IMR-90 (cell line): ENCODE measurements around the gene ZNF735. TPM values are rescaled to one million over a fixed set of nuclear protein-coding genes. Genes with fewer than 3 reads are reported as not detected.

ENCODE experiments used
- ATAC-seq: fragments of 200-7000 bp; cut with Tn5 transposase; 2 replicates; pipeline ENCODE4 v1.9.1; 2020; ENCODE audit warnings: low read depth, mild to moderate bottlenecking, moderate library complexity
- BruUV-seq: library from RNA; stranded (reverse); fragments of 400-500 nt; replicated peaks from 2 replicates; lab custom pipeline; 2021; lab: Mats Ljungman, UMichigan
- CTCF ChIA-PET: fragments of 300-600 bp; formaldehyde crosslinking; extraction: SDS; loops from one replicate; lab custom pipeline; 2021; ENCODE audit warnings: antibody characterized with exemption; lab: Yijun Ruan, JAX
- POLR2A ChIA-PET: fragments of 300-600 bp; sonication (Branson Sonifier 250); formaldehyde crosslinking; loops from one replicate; lab custom pipeline; 2022; ENCODE audit warnings: antibody characterized with exemption; ENCODE audit not compliant: unreplicated experiment; lab: Charles Lee
- DNase-seq: peaks from one replicate; pipeline ENCODE4 v3.0.0; 2013
- H2AFZ ChIP-seq: replicated peaks from 2 replicates; pipeline ENCODE3; 2013; ENCODE audit warnings: low read length, mild to moderate bottlenecking; ENCODE audit not compliant: poor library complexity
- H2AK5ac ChIP-seq: 2 replicates; pipeline ENCODE4 v1.6.1; 2013; ENCODE audit warnings: low read depth, low read length, inconsistent platforms
- H2AK9ac ChIP-seq: replicated peaks from 2 replicates; pipeline ENCODE3; 2013; ENCODE audit warnings: mild to moderate bottlenecking, low read depth, low read length, moderate library complexity; ENCODE audit not compliant: poor library complexity
- H2BK120ac ChIP-seq: 2 replicates; pipeline ENCODE4 v1.6.1; 2013; ENCODE audit warnings: low read depth, low read length, inconsistent platforms
- H2BK15ac ChIP-seq: 3 replicates; pipeline ENCODE4 v1.6.1; 2013; ENCODE audit warnings: low read depth, low read length, inconsistent platforms
- H2BK20ac ChIP-seq: 2 replicates; pipeline ENCODE4 v1.6.1; 2013; ENCODE audit warnings: low read depth, mild to moderate bottlenecking, inconsistent platforms, low read length, moderate library complexity
- H2BK5ac ChIP-seq: 2 replicates; pipeline ENCODE4 v1.6.1; 2013; ENCODE audit warnings: mild to moderate bottlenecking, low read depth, low read length, inconsistent platforms; ENCODE audit not compliant: poor library complexity, severe bottlenecking
- H3K14ac ChIP-seq: replicated peaks from 2 replicates; pipeline ENCODE4 v1.6.1; 2013; ENCODE audit warnings: low read depth, low read length, inconsistent platforms
- H3K18ac ChIP-seq: 2 replicates; pipeline ENCODE4 v1.6.1; 2013; ENCODE audit warnings: low read depth, low read length, control low read depth
- H3K23ac ChIP-seq: 2 replicates; pipeline ENCODE4 v1.6.1; 2013; ENCODE audit warnings: low read depth, low read length, inconsistent platforms
- H3K27ac ChIP-seq: 2 replicates; pipeline ENCODE4 v1.5.1; 2013; ENCODE audit warnings: mild to moderate bottlenecking, control low read depth, low read length; ENCODE audit not compliant: insufficient read depth
- H3K27me3 ChIP-seq: 2 replicates; pipeline ENCODE4 v1.6.1; 2013; ENCODE audit warnings: low read length; ENCODE audit not compliant: control insufficient read depth, insufficient read depth
- H3K36me3 ChIP-seq: 2 replicates; pipeline ENCODE4 v1.6.1; 2013; ENCODE audit warnings: low read length, mixed read lengths; ENCODE audit not compliant: control insufficient read depth, insufficient read depth
- H3K4ac ChIP-seq: 2 replicates; pipeline ENCODE4 v1.6.1; 2013; ENCODE audit warnings: low read depth, low read length, inconsistent platforms
- H3K4me1 ChIP-seq: 2 replicates; pipeline ENCODE4 v1.6.1; 2013; ENCODE audit warnings: low read length, mixed read lengths; ENCODE audit not compliant: control insufficient read depth, insufficient read depth
- H3K4me2 ChIP-seq: 2 replicates; pipeline ENCODE4 v1.6.1; 2013; ENCODE audit warnings: low read depth, mild to moderate bottlenecking, control low read depth, low read length, moderate library complexity
- H3K4me3 ChIP-seq: 2 replicates; pipeline ENCODE4 v1.5.1; 2013; ENCODE audit warnings: low read depth, mild to moderate bottlenecking, control low read depth, low read length, moderate library complexity; ENCODE audit not compliant: insufficient read depth
- H3K56ac ChIP-seq: 2 replicates; pipeline ENCODE4 v1.6.1; 2013; ENCODE audit warnings: low read length, inconsistent platforms; ENCODE audit not compliant: insufficient read depth; ENCODE audit errors: extremely low read depth
- H3K79me1 ChIP-seq, 2 experiments: 2 replicates each; pipeline ENCODE4 v1.6.1; 2013; ENCODE audit warnings: low read length in 2 of 2, inconsistent platforms in 1 of 2, low read depth in 1 of 2
- H3K9ac ChIP-seq: 2 replicates; pipeline ENCODE4 v1.6.1; 2013; ENCODE audit warnings: low read depth, low read length, control low read depth
- H3K9me1 ChIP-seq: 2 replicates; pipeline ENCODE4 v1.6.1; 2013; ENCODE audit warnings: low read length, inconsistent platforms; ENCODE audit not compliant: insufficient read depth
- H3K9me3 ChIP-seq: 2 replicates; pipeline ENCODE4 v1.6.1; 2013; ENCODE audit warnings: low read length; ENCODE audit not compliant: control insufficient read depth, insufficient read depth
- H4K20me1 ChIP-seq: 2 replicates; pipeline ENCODE4 v1.6.1; 2013; ENCODE audit warnings: low read length, inconsistent platforms; ENCODE audit not compliant: insufficient read depth
- H4K5ac ChIP-seq: 2 replicates; pipeline ENCODE4 v1.6.1; 2013; ENCODE audit warnings: mild to moderate bottlenecking, low read depth, low read length, control low read depth
- H4K8ac ChIP-seq, 2 experiments: 2 replicates each; pipeline ENCODE4 v1.6.1; 2013; ENCODE audit warnings: low read depth in 2 of 2, low read length in 2 of 2, control low read depth in 1 of 2, inconsistent platforms in 1 of 2
- H4K91ac ChIP-seq: 2 replicates; pipeline ENCODE4 v1.6.1; 2013; ENCODE audit warnings: low read depth, low read length, inconsistent platforms; ENCODE audit not compliant: insufficient read depth
- CEBPB ChIP-seq: IDR thresholded peaks from 2 replicates; pipeline ENCODE4 v1.6.1; 2012; ENCODE audit warnings: low read depth, low read length, improper control_type of control experiment
- CHD1 ChIP-seq: IDR thresholded peaks from 2 replicates; pipeline ENCODE4 v1.6.1; 2012; ENCODE audit warnings: low read depth, low read length, improper control_type of control experiment
- MAFK ChIP-seq: IDR thresholded peaks from 2 replicates; pipeline ENCODE4 v1.6.1; 2012; ENCODE audit warnings: low read depth, low read length, improper control_type of control experiment
- MAZ ChIP-seq: IDR thresholded peaks from 2 replicates; pipeline ENCODE4 v1.6.1; 2012; ENCODE audit warnings: low read depth, mild to moderate bottlenecking, low read length, improper control_type of control experiment, moderate library complexity, borderline replicate concordance
- MXI1 ChIP-seq: IDR thresholded peaks from 2 replicates; pipeline ENCODE4 v1.6.1; 2012; ENCODE audit warnings: low read depth, mild to moderate bottlenecking, low read length, moderate library complexity, borderline replicate concordance
- NFE2L2 ChIP-seq: fragments of 150-350 bp; IDR thresholded peaks from 2 replicates; pipeline ENCODE4 v1.6.1; 2016; ENCODE audit warnings: low read depth, mild to moderate bottlenecking, low read length
- POLR2A ChIP-seq: IDR thresholded peaks from 2 replicates; pipeline ENCODE4 v1.6.1; 2012; ENCODE audit warnings: mild to moderate bottlenecking, low read depth, low read length
- WGBS, 2 experiments: methylation state at CpG; one replicate each; pipeline versions ENCODE4 v1.1.5 to v1.1.7; 2013; ENCODE audit warnings: missing lambda C conversion rate in 2 of 2; ENCODE audit not compliant: insufficient read length in 1 of 2; ENCODE audit errors: extremely low coverage in 2 of 2; 5-methylcytosine and 5-hydroxymethylcytosine counted together
- dilution Hi-C: fragments of 300-500 bp; cut with HindIII; formaldehyde crosslinking; loops from one replicate; pipeline ENCODE4 v1.14.3; 2018; ENCODE audit warnings: low sequenced_read_pairs; ENCODE audit not compliant: unreplicated experiment
- in situ Hi-C: fragments of 300-500 bp; cut with MboI; formaldehyde crosslinking; loops from 3 replicates; pipeline ENCODE4 v1.14.3; 2019; ENCODE audit warnings: low sequenced_read_pairs, inconsistent platforms, mixed read lengths
- intact Hi-C: fragments of 100-400 bp; cut with micrococcal nuclease; formaldehyde crosslinking; loops from 2 replicates; pipeline ENCODE4 v1.10.0; 2022
- polyA plus RNA-seq, 3 experiments: library from polyadenylated mRNA; depleted of rRNA; stranded (reverse); fragments of >200 nt; gene quantifications; 2 replicates each; pipeline ENCODE4 v1.2.3, GENCODE V29; 2012; ENCODE audit warnings: low replicate concordance in 1 of 3
- total RNA-seq: library from RNA; depleted of rRNA; stranded (reverse); fragments of >200 nt; gene quantifications from 2 replicates; pipeline ENCODE4 v1.2.3, GENCODE V29; 2012
- TF ChIP-seq, protein P1 (sequence below): fragments of 150-350 bp; IDR thresholded peaks from 2 replicates; pipeline ENCODE4 v1.6.1; 2017; ENCODE audit warnings: mild to moderate bottlenecking, antibody characterized with exemption, low read length, low read depth
- TF ChIP-seq, protein P2 (sequence below): conservative IDR thresholded peaks from 2 replicates; pipeline ENCODE4 v1.5.1; 2012; ENCODE audit warnings: mild to moderate bottlenecking, low read depth, low read length, improper control_type of control experiment
- TF ChIP-seq, protein P3 (sequence below): fragments of 150-350 bp; IDR thresholded peaks from 2 replicates; pipeline ENCODE4 v1.6.1; 2016; ENCODE audit warnings: low read depth, mild to moderate bottlenecking, low read length, moderate library complexity, borderline replicate concordance

ZNF735 gene
- total and polyA plus RNA-seq, 2 of the 4 experiments (the other 2 are of a cell fraction): not detected

DNA sequence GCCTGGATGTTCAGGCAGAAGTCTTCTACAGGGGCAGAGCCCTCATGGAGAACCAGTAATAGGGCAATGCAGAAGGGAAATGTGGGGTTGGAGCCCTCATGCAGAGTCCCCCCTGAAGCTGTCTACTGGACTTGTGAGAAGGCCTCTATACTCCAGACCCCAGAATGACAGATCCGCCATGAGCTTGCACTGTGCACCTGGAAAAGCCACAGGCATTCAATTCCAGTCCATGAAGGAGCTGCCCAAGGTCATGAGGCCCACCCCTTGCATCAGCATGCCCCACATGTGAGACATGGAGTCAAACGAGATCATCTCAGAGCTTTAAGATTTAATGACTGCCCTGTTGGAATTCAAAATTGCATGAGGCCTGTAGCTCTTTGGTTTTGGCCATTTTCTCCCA lies 16.4 kb downstream of the ZNF735 start:
- CTCF ChIA-PET: no interaction called here

More for the DNA sequence above, 16.4 kb downstream of the ZNF735 start:
- Histone ChIP-seq H3K56ac (no peak overlapping the region), H3K4me2 (no peak overlapping the region), H2AFZ (no peak overlapping the region), H3K9ac (no peak overlapping the region), H3K27me3 (no peaks in the 10 kb centered on the region), H3K9me3 (peaks cover 23% of the 10 kb centered on the region), H2BK15ac (no peak overlapping the region), H4K91ac (no peak overlapping the region), H3K4me3 (no peak overlapping the region), H2BK5ac (no peak overlapping the region), H3K18ac (no peak overlapping the region), H4K20me1 (no peaks in the 10 kb centered on the region), H3K36me3 (no peaks in the 10 kb centered on the region), H4K8ac (no peak overlapping the region), H3K9me1 (no peaks in the 10 kb centered on the region), H2AK5ac (no peak overlapping the region), H3K23ac (no peak overlapping the region), H3K27ac (no peak overlapping the region), H3K14ac (no peak overlapping the region), H2BK120ac (no peak overlapping the region), H4K5ac (no peak overlapping the region), H3K4ac (no peak overlapping the region), H3K4me1 (no peaks in the 10 kb centered on the region), H2AK9ac (no peak overlapping the region), H3K79me1 (no peaks in the 10 kb centered on the region), H2BK20ac (no peak overlapping the region)
- WGBS, 2 experiments: no CpG with 5 or more reads among the region's 2 CpGs
- POLR2A ChIA-PET: no interaction called here
- DNase-seq (no peak), ATAC-seq (no peak)
- in situ Hi-C loops (no loop called here), intact Hi-C loops (no loop called here), dilution Hi-C loops (no loop called here)
- TF ChIP-seq MAFK (no peak), MAZ (no peak), MXI1 (no peak), NFE2L2 (no peak), CHD1 (no peak), CEBPB (no peak), POLR2A (no peak)
- TF ChIP-seq, protein P1, sequence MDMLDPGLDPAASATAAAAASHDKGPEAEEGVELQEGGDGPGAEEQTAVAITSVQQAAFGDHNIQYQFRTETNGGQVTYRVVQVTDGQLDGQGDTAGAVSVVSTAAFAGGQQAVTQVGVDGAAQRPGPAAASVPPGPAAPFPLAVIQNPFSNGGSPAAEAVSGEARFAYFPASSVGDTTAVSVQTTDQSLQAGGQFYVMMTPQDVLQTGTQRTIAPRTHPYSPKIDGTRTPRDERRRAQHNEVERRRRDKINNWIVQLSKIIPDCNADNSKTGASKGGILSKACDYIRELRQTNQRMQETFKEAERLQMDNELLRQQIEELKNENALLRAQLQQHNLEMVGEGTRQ: no peak
- TF ChIP-seq, protein P2, sequence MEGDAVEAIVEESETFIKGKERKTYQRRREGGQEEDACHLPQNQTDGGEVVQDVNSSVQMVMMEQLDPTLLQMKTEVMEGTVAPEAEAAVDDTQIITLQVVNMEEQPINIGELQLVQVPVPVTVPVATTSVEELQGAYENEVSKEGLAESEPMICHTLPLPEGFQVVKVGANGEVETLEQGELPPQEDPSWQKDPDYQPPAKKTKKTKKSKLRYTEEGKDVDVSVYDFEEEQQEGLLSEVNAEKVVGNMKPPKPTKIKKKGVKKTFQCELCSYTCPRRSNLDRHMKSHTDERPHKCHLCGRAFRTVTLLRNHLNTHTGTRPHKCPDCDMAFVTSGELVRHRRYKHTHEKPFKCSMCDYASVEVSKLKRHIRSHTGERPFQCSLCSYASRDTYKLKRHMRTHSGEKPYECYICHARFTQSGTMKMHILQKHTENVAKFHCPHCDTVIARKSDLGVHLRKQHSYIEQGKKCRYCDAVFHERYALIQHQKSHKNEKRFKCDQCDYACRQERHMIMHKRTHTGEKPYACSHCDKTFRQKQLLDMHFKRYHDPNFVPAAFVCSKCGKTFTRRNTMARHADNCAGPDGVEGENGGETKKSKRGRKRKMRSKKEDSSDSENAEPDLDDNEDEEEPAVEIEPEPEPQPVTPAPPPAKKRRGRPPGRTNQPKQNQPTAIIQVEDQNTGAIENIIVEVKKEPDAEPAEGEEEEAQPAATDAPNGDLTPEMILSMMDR: no peak
- TF ChIP-seq, protein P3, sequence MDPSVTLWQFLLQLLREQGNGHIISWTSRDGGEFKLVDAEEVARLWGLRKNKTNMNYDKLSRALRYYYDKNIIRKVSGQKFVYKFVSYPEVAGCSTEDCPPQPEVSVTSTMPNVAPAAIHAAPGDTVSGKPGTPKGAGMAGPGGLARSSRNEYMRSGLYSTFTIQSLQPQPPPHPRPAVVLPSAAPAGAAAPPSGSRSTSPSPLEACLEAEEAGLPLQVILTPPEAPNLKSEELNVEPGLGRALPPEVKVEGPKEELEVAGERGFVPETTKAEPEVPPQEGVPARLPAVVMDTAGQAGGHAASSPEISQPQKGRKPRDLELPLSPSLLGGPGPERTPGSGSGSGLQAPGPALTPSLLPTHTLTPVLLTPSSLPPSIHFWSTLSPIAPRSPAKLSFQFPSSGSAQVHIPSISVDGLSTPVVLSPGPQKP: no peak
- BruUV-seq: no TSS peak
